Activated CD4-positive, CD25-positive, alpha-beta regulatory T cell treated with anti-CD3 and anti-CD28 coated beads, Interleukin-2, amount 50 U/mL, for 24 hours (primary cell): ENCODE data around the gene MARVELD2.
"Not testable (repeated sequence)": the region's sequence is repeated elsewhere in the genome, so short reads cannot be mapped to it uniquely, and the experiment has no call there.

Source experiments
- ATAC-seq, 2 donors: fragments of 150-1000 bp; cut with Tn5 transposase; one replicate each; pipeline ENCODE4 v1.10.0; 2021; ENCODE audit warnings: mild to moderate bottlenecking in 1 of 2, moderate library complexity in 1 of 2

Gene MARVELD2

GRCh38 chr5:69450527-69450926, 35.6 kb downstream of the MARVELD2 start:
- ATAC-seq: not testable (repeated sequence)

GRCh38 chr5:69451941-69452647, 37.2 kb downstream of the MARVELD2 start:
- no peak for ATAC-seq

GRCh38 chr5:69453487-69453886, 38.6 kb downstream of the MARVELD2 start:
- ATAC-seq: not testable (repeated sequence)

GRCh38 chr5:69454460-69455249, 39.7 kb downstream of the MARVELD2 start:
- ATAC-seq: no peak

DNA sequence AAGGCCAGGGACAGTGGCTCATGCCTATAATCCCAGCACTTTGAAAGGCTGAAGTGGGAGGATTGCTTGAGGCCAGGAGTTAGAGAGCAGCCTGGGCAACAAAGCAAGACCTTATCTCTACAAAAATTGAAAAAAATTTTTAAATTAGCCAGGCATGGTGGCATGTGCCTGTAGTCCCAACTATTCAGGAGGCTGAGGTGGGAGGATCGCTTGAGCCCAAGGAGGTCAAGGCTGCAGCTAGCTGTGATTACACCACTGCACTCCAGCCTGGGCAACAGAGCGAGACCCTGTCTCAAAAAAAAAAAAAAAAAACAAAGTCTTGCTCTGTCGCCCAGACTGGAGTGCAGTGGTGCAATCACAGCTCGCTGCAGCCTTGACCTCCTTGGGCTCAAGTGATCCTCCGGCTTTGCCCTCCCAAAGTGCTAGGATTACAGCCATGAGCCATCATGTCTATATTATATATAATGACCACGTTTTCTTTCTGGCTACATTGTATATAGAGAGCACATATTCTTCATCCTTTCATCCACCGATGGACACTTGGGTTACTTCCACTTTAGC, 40.6 kb downstream of the MARVELD2 start:
- not testable (repeated sequence) for ATAC-seq

DNA sequence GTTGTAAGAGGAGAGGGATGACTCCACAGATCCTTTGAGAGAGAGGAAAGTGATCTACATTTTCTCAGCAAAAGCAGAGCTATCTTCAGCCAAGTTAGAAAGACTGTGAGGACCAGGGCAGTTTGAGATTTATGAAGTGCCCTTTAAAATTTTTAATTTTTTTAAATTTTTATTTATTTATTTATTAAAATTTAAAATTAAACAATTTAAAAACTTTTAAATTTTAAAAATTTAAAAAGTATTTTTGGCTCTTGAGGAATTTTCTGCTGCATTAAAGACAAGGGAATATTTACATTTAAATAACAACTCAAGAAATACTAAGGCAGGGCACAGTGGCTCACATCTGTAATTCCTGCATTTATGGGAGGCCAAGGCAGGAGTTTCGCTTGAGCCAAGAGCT, 47.3 kb downstream of the MARVELD2 start:
- no peak for ATAC-seq

DNA sequence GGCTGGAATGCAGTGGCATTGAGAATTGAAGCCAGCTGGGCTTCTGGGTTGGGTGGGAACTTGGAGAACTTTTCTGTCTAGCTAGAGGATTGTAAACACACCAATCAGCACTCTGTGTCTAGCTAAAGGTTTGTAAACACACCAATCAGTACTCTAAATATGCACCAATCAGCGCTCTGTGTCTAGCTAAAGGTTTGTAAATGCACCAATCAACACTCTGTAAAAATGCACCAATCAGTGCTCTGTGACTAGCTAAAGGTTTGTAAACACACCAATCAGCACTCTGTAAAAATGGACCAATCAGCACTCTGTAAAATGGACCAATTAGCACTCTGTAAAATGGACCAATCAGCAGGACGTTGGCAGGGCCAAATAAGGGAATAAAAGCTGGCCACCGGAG, 51.5 kb downstream of the MARVELD2 start:
- not testable (repeated sequence) for ATAC-seq

DNA sequence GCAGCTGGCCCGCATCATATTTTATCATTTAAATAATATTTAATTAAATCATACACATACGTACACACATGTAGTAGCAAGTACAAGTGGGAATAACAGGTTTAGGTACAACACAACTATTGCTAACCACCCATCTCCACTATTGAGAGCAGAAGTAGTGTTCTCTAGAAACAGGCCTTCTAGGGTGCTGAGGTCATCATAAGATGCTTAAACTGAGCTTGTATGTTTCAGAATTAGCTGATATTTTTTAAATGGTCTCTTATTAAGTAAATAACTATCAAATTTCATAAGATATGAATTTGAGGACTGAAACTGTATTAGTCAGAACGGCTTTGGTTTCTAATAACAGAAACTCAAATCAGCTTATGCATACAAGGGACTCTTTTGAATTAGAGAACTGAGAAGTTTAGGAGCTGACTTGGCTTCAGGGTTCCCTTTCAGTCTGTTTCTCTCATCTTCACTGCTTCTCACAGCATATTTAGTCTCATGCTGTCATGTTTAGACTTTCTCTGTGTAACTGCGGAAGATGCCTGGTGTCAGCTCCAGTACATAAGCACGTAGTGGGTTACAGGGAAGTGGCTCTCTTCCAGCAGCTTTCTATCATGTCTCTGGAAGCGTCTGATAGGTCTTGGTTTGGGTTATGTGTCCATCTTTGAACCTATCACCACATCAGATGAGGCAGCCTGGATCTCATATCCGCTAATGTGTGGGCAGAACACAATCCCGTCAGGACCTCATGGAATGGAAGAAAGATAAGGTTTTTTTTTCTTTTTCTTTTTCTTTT, 52.7 kb downstream of the MARVELD2 start:
- ATAC-seq: peak in 1 of 2 donors; percentile 36

DNA sequence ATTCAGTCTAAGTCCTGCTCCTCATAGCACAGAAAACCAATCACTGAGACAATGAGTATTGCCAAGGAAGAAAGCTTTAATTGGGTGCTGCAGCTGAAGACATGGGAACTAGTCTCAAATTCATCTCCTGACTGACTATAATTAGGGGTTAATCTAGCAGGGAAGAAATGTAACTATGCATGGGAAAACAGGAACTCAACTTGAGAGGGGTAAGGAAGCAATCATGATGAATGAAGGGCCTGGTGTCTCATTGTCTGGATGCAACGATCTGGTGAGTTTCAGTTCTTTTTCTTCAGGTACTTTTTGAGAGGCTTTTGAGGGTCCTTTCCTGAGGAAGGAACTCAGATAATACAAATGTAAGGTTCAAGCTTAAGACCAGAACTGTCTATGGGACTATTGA, 53.7 kb downstream of the MARVELD2 start:
- ATAC-seq: no peak

GRCh38 chr5:69471516-69471915, 56.6 kb downstream of the MARVELD2 start:
- not testable (repeated sequence) for ATAC-seq

- ATAC-seq: not testable (repeated sequence)
These were observed 57.7 kb downstream of the MARVELD2 start for GRCh38 chr5:69472535-69473143.

DNA sequence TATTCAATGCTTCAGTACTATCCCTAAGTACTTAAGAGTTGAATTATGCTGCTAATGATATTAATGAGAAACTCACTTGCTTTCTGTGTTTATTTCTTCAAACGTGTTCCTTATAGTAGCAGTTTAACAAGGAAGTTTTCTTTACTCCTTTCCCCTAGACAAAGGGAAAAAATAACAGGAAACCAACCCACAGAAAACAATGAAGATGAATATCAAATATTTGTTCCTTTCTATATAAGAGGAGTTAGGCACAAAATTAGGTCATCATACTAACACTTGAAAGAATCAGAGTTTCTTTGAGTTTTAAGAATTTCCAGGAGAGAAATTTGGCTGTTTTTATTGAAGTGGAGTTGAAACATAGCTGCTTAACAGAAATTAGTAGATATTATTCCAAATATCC, 62.3 kb downstream of the MARVELD2 start:
- no peak for ATAC-seq

DNA sequence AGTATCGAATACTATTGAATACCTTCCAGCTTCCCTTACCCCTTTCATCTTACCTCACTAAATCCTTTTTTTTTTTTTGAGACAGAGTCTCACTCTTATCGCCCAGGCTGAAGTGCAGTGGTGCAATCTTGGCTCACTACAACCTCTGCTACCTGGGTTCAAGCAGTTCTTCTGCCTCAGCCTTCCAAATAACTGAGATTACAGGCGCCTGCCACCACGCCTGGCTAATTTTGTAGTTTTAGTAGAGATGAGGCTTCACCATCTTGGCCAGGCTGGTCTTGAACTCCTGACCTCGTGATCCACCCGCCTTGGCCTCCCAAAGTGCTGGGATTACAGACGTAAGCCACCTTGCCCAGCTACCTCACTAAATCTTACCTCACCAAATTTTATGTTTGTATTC, 63.4 kb downstream of the MARVELD2 start:
- not testable (repeated sequence) for ATAC-seq

DNA sequence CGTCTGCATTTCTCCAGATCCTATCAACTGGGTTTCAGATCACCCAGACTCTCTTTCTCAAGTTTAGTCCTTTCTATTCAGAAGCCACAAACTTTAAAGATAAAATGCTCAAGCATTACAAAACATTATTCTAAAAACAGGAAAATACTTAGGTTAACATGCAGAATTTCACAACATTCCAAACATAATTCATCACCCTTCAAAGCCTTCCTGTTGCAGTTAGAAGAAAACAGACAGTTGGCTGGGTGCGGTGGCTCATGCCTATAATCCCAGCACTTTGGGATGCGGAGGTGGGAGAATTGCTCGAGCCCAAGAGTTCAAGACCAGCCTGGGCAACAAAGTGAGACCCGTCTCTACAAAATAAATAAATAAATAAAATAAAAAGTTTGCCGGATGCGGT, 70.0 kb downstream of the MARVELD2 start:
- ATAC-seq: no peak

DNA sequence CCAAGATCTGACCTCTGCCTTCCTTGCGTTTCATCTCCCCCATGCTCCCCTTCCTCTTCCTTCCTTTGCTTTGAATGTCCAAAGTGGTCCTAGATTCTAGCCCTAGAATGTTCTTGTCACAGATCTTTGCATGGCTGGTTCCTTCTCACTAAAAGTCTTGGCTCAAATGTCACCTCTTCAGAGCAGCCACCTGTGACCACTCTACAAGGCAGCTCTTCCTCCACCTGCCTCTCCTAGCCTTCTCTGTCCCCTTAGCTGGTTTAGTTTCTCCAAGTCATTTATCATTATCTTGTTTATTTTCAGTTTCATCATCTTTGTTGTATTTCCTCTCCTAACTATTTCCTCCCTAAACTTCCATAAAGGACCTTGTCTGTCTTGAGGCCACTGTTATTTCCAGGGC, 70.6 kb downstream of the MARVELD2 start:
- no peak for ATAC-seq

DNA sequence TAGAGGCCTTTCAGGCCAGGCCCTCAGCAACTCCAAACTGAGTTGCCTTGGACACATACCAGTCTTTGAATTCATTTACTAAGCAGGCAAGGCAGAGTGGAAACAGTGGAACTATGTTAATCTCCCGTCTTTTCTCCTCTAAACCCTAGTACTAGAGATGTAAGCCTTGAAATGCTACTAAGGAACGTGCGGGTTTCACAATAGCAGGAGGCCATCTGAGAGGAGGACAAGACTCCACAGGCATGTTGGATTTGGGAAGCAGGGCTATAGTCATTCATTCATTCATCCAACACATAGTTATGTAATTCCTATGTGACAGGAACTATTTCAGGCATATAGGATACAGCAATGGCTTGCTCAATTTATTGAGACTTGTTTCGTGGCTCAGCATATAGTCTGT, 74.3 kb downstream of the MARVELD2 start:
- no peak for ATAC-seq

GRCh38 chr5:69491027-69491426, 76.1 kb downstream of the MARVELD2 start:
- no peak for ATAC-seq

DNA sequence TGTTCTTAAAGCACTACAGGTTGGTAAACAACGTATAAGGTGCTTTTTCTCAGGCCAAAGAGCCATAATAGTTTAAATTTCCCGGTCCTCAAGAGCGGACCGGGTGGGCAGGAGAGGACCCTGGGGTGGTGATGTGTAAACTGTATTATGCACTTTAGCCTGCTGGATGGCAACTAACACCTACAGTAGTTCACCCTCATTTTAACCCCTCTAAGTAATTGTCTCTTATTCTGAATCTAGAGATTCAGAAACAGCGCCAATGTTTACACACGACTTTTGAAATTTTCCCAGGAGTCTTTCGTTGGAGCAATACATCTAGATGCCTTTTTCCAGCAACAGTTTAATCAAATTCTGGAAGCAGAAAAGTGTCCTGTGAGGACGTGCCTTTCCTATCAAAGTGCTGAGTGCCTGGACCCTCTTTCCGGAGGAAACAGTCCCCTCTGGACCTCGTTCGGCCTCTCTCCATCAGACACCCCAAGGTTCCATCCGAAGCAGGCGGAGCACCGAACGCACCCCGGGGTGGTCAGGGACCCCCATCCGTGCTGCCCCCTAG, 77.0 kb downstream of the MARVELD2 start:
- ATAC-seq: no peak

DNA sequence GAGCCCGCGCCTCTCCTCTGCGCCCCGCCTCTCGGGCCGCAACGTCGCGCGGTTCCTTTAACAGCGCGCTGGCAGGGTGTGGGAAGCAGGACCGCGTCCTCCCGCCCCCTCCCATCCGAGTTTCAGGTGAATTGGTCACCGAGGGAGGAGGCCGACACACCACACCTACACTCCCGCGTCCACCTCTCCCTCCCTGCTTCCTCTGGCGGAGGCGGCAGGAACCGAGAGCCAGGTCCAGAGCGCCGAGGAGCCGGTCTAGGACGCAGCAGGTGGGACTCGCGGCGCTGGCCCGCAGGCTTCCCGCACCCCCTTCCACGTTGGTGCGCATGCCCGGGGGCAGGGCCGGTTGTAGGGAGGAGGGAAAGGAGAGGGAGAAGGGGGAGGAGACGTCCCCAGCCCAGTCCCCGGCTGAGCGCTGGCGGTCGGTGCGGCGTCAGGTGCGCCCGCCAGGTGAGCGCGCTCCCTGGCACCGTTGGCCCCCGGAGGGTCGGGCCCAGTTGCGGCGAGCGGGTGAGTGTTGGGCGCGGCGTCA, 77.5 kb downstream of the MARVELD2 start, which contains the start of gene OCLN:
OCLN (plus strand) TSS at position 400 of the 532 bp plus-strand sequence. CDS start 11,455 bp downstream, outside the sequence.
- ATAC-seq: peak in 1 of 2 donors; percentile 60

GRCh38 chr5:69492923-69493395, 78.0 kb downstream of the MARVELD2 start:
- no peak for ATAC-seq

DNA sequence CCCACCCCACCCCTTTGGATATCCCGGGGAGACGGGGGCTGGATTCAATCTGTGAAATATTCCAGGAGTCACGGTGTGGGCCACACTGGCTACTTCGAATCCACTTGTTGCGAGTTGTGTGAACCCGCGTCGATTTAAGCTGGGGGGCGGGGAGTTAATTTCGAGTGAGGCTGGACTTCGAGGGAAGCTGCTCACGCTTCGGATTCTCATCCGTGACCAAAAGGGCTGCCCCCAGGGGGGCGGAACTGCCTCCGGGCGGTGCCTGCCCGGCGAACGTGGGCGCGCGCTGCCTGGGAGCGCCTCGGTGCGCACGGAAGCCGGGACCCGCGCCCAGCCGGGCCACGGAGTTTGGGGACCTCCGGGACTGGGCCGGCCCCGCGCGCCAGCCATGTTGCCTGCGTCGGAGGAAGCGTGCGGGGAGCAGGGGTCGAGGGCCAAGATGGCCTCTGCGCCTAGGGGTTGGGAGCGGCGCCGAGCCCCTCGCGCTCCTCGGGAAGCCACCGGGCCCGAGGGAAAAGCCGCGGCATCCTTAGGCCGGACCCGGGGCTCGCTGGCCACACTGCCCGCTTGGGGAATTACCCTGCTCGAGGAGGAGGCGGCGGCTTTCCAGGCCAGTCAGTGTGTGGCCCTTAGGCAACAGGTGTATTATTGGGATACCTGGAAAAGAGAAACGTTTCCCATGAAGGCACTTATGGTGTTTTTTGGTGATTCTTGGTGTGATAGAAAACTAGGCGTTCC, 78.6 kb downstream of the MARVELD2 start:
- ATAC-seq: peak in 1 of 2 donors; percentile 28
